GM19328 (cell line): ENCODE measurements around the gene CEP41.
"Not testable (repeated sequence)": the region's sequence is repeated elsewhere in the genome, so short reads cannot be mapped to it uniquely, and the experiment has no call there.

Source experiments
- ATAC-seq: cut with Tn5 transposase; IDR thresholded peaks from one replicate; pipeline ENCODE4 v1.9.1; 2021; ENCODE audit warnings: mild to moderate bottlenecking, moderate library complexity; ENCODE audit not compliant: unreplicated experiment

Gene CEP41

GRCh38 chr7:130461272-130461671, 20.5 kb upstream of the CEP41 start:
- no peak for ATAC-seq

GRCh38 chr7:130458257-130458656, 17.4 kb upstream of the CEP41 start:
- ATAC-seq, result no peak

DNA sequence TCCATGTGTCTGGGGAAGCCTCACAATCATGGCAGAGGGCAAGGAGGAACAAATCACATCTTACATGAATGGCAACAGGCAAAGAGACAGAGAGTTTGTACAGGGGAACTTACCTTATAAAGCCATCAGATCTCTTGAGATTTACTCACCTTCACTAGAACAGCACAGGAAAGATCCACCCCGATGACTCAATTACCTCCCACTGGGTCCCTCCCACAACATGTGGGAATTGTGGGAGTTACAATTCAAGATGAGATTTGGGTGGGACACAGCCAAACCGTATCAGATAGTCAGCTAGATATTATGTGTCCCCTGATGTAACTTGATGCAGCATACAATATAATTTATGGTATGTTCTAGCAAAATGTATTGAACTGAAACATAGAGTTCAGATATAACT, 14.1 kb upstream of the CEP41 start:
- ATAC-seq, result no peak

- ATAC-seq, result no peak
Measured at GRCh38 chr7:130452951-130453350, 12.1 kb upstream of the CEP41 start.

DNA sequence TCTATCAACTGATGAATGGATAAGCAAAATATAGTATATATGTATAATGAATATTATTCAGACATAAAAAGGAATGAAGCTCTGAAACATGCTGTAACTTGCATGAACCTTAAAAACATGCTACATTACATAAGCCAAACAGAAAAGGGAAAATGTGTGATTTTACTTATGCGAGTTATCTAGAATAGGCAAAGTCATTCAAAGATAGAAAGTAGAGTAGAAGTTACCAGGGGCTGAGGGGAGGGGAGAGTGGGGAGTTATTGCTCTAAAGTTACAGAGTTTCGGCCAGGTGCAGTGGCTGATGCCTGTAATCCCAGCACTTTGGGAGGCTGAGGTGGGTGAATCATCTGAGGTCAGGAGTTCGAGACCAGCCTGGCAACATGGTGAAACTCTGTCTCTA, 10.5 kb upstream of the CEP41 start:
- not testable (repeated sequence) for ATAC-seq

GRCh38 chr7:130446259-130446658, 5.4 kb upstream of the CEP41 start:
- ATAC-seq, result no peak

DNA sequence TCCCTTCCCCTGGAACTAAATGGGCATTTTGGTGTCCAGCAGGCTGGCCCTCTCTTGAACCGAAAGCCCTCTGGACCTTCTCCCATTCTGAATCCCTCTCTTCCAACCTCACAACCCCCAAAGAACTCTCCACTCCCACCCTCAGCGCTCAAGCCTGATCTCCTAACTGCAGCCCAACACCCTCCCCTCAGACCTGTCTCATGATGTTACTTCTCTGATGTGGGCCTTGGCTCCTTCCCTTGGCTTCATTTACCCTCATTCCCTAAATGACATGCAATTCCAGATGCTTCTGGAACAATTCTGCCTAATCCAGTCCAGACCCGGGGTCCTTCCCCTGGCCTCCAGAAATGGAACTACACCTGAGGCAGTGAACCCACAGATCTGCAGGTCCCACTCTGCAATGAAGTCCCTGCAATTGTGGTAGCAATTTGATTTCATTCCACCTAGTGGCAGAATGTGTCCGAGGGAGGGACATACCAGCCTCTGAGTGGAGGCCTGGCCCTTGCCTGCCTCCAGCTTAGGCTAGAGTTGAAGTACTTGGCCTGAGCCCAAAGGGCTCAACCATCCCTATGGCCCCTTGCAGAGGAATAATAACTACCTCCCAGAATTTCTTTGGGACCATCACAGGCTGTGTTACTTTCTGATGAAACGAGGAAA, 4.1 kb upstream of the CEP41 start:
- no peak for ATAC-seq

- no peak for ATAC-seq
Measured at GRCh38 chr7:130444234-130444633, 3.4 kb upstream of the CEP41 start.

GRCh38 chr7:130442601-130443000, 1.8 kb upstream of the CEP41 start:
- ATAC-seq, result no peak

DNA sequence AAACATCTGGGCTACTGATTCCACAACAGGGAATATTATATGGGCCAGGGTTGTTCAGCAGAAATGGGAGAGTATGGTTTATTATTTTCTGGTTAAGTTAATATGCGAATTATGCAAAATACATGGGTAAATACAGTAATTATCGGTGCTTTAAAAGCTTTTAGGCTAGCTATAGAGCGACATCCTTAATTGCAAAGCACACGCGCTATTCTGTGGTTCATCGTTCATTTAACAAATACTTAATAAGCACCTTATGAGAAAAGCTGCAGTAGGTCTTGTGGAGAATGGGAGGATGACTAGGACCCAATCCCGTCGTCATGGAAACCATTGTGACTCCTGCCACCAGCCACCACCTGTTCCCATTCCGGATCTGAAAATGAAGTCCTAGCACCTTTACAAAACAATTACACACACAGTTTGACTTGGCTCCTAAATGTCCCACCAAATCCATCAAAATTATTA, 623 bp upstream of the CEP41 start:
- ATAC-seq, result no peak

DNA sequence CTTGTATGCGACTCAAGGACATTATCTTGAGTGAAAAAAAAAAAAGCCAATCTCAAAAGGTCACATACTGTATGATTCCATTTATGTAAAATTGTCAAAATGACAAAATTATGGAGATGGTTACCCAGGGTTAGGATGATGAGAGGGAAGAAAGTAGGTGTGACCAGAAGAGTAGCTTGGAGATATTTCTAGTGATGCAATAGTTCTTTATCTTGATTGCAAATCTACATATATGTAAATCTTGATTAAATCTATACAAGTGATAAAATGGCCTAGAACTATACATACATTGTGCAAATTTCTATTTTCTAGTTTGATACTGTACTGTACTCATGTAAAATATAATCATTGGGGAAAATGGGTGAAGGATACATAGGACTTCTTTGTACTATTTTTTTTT, 4.6 kb downstream of the CEP41 start:
- ATAC-seq, result no peak

DNA sequence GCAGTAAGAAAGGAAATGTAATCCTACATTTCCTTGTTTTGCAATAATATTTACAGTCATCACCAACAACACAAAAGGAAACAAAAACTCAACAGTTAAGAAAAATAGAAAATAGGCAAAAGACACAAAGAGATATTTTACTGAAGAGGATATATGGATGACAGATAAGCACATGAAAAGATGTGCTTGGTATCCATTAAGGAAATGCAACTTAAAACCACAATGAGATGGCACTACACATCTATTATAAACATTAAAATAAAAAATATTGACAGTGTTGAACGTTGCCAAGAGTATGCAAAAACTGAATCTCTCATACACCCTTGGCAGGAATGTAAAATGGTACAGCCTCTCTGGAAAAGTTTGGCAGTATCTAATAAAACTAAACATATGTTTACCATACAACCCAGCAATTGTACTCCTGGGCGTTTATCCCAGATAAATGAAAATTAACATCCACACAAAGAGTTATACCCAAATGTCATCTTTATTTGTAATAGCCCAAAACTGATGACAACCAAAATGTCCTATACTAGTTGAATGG, 5.4 kb downstream of the CEP41 start:
- no peak for ATAC-seq

GRCh38 chr7:130433301-130433700, 7.5 kb downstream of the CEP41 start:
- ATAC-seq, result no peak

GRCh38 chr7:130432886-130433285, 7.9 kb downstream of the CEP41 start:
- no peak for ATAC-seq

DNA sequence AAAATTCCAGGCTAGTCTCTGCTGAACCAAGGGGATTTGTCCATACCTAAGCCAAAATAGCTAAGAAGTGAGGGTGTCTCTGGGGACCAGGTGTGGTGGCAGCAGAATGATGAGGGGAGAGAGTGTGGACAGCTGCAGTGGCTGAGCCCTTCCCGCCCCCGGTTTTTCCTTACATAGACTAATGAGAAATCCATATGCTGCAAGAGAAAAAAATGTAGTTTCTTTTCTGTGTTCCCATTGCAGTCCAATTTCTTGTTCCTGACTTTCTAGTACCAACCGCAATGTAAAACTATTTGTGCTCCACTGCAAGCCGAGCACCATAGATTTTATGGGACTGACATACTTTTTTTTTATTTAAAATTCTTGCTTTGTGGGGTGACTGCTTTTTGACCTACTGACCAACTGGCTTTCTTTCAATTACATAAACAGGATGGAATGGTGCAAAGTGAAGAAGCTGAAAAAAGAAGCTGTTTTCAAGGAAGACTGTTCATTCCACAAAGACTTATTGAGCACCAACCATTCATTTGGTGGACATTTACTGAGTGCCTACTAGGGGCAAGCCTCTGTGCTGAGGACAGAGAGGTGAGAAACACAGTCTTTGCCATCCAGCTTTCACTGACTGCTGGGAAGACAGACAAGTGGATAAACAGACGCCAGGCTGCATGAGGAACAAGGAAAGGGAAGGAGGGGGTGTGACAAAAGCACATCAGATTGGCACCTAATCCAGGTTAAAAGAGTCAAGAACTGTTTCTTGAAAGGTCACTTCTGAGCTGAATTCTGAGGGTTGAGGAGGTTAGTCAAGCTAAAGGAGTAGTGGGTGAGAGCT, 9.8 kb downstream of the CEP41 start:
- ATAC-seq, result no peak

GRCh38 chr7:130430115-130430514, 10.7 kb downstream of the CEP41 start:
- ATAC-seq, result no peak

- no peak for ATAC-seq
Measured at GRCh38 chr7:130429019-130429418, 11.8 kb downstream of the CEP41 start.

DNA sequence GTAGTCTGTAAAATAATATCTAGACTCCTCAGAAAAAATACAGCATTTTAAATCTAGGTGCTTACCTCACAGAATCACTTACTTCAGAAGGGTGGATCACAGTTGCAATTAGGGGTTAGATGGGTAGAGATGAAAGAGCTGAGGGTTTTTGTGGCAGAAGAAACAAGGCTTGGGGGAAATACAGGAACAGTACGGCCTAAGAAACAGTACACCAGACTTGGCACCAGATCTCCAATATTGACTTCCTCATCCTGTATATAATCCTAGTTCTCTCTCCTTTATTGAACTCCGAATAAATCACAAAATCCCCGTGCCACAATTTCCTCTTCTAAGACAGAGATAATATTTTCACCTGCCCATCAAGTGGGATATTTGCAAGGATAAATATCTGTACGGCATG, 14.3 kb downstream of the CEP41 start:
- no peak for ATAC-seq

DNA sequence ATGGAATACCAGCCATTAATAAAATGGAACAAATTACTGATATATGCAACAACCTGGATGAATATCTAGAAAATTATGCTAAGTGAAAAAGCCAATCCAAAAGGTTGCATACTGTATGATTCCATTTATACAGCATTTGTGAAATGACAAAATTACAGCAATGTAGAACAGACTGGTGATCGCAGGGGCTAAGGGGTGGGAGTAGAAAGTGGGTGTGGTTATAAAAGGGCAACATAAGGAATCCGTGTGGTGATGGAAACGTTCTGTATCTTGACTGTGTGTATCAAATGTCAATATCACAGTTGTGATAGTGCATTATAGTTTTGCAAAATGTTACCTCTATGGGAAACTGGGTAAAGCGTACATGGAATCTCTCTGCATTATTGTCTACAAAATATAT, 15.0 kb downstream of the CEP41 start:
- ATAC-seq, result no peak

DNA sequence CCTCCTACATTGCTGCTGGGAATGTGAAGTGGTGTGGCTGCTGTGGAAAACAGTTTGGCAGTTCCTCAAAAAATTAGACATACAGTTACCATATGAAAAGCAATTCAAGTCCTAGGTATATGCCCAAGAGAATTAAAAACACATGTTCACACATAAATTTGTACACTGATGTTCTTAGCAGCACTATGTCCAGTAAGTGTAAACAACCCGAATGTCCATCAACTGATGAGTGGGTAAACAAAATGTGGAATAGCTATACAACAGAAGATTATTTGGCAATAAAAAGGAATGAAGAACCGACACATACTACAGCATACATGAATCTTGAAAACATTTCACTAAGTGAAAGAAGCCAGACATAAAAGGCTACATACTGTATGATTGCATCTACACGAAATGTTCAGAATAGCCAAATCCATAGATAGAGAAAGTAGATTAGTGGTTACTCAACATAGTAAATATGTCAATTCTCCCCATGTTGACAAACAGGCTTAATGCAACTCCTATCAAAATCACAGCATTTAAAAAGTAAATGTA, 17.2 kb downstream of the CEP41 start:
- ATAC-seq, result no peak

DNA sequence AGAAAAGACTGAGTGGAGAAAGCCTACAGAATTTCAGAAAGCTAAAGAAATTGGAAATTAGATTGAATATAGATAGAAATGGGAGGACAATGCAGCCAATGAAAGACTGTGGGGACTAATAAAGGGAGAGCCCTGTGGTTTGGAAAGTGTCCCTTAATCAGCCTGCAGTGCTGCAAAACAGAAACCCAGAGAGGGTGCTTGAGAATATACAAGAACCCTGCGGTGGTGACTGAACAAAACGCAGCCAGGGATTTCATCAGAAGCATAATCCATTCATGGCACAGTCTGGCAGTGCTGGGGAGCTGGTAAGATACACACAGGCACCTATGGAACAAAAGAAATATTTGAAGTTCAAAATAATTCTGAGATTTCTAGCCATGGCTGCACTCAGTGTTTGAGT, 19.1 kb downstream of the CEP41 start:
- ATAC-seq, result no peak
